Prostate gland (tissue), 2 donors: ENCODE data around the gene TMEM114. TPM values are rescaled to one million over a fixed set of nuclear protein-coding genes. Genes with fewer than 3 reads are reported as not detected.
"Not testable (repeated sequence)": the region's sequence is repeated elsewhere in the genome, so short reads cannot be mapped to it uniquely, and the experiment has no call there.

Experiments
- DNase-seq: peaks from one replicate; pipeline ENCODE4 v3.0.0-alpha.2; 2019; ENCODE audit warnings: low spot score
- H3K27ac ChIP-seq, 2 donors: fragments of 200-600 bp; sonication (generic); 2 replicates each; pipeline ENCODE4 v1.5.1; 2017 to 2019
- H3K27me3 ChIP-seq: fragments of 200-600 bp; sonication (generic); replicated peaks from 2 replicates; pipeline ENCODE4 v1.5.1; 2019; ENCODE audit not compliant: insufficient read depth
- H3K36me3 ChIP-seq, 2 donors: fragments of 200-600 bp; sonication (generic); 1 replicate in 1 of 2; 2 replicates in 1 of 2; pipeline versions ENCODE4 v1.5.1 to v1.8.1; 2017 to 2019
- H3K4me1 ChIP-seq: fragments of 200-600 bp; sonication (generic); replicated peaks from 2 replicates; pipeline ENCODE4 v1.5.1; 2019
- H3K4me3 ChIP-seq, 2 donors: fragments of 200-600 bp; sonication (generic); 2 replicates each; pipeline ENCODE4 v1.5.1; 2017 to 2019
- H3K9me3 ChIP-seq: fragments of 200-600 bp; sonication (generic); 2 replicates; pipeline ENCODE4 v1.5.1; 2017
- CTCF ChIP-seq, 4 experiments: fragments of 200-600 bp in 2 of 4; fragments of 450-650 bp in 2 of 4; sonication (generic) in 2 of 4; IDR thresholded peaks; 1 replicate in 3 of 4; 2 replicates in 1 of 4; pipeline ENCODE4 v1.5.1; 2016 to 2019; ENCODE audit warnings: antibody characterized with exemption in 4 of 4, mild to moderate bottlenecking in 2 of 4, moderate library complexity in 2 of 4
- POLR2A ChIP-seq: fragments of 450-650 bp; IDR thresholded peaks from one replicate; pipeline ENCODE4 v1.6.1; 2016; ENCODE audit warnings: antibody characterized with exemption, mild to moderate bottlenecking
- POLR2AphosphoS5 ChIP-seq: sonication (generic); formaldehyde crosslinking; IDR thresholded peaks from one replicate; pipeline ENCODE4 v1.6.1; 2017; ENCODE audit warnings: antibody characterized with exemption
- whole genome bisulfite sequencing: methylation state at CpG from one replicate; pipeline ENCODE4 v1.1.5; 2018; 5-methylcytosine and 5-hydroxymethylcytosine counted together
- intact Hi-C: fragments of 100-400 bp; cut with DNase I; formaldehyde crosslinking; loops from one replicate; pipeline ENCODE4 v1.14.2; 2022
- total RNA-seq, 2 donors: library from RNA; depleted of rRNA; stranded (reverse); fragments of >200 nt; gene quantifications; one replicate each; pipeline ENCODE4 v1.1.0, GENCODE V29; 2016

The TMEM114 gene
- total RNA-seq, 2 donors from 2014 or later, result not detected

DNA sequence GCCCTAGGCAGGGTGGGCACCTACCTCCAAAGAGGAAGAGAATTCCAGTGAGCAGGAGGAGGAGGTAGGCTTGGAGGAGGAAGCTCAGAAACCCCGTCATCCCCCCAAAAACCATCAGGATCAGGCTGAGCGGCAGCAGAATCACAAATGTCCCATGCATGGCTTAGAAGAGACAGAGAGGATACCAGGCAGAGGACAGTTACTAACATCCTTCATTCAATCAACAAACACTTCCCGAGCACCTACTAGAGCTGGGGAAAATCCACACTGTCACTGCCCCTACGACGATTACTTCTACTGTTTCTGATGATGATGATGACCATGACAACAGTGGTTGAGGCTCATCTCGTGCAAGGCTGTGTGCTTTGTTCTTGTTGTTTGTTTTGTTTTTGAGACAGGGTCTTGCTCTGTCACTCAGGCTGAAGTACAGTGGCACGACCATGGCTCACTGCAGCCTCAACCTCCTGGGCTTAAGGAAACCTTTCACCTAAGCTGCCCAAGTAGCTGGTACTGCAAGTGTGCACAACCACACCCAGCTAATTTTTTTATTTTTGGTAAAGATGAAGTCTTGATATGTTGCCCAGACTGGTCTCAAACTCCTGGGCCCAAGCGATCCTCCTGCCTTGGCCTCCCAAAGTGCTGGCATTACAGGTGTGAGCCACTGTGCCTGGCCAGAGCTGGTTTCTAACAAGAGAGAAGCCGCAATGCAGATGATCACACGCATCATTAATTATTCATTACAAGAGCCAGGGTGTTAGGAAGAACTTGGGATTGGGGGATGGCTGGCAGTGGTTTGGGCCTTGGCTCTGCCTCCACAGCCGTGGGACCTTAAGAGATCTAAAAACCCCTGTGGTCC lies 18.0 kb downstream of the TMEM114 start:
- DNase-seq, result no peak
- Histone ChIP-seq H3K27me3 (no peaks in the 10 kb centered on the region), H3K9me3 (no peaks in the 10 kb centered on the region), H3K4me3 (no peak overlapping the region), H3K36me3 (no peaks in the 10 kb centered on the region), H3K27ac (no peak overlapping the region), H3K4me1 (no peaks in the 10 kb centered on the region)
- TF ChIP-seq POLR2A (no peak), CTCF (IDR thresholded peaks at IDR 0.05) (no peak), POLR2AphosphoS5 (no peak)
- intact Hi-C loops, result loop anchor here (10.0 kb wide), 1 partner anchor 53 kb away; the partner anchor contains the start of gene METTL22
- WGBS, result 76% methylated on average over 11 of the region's 11 CpGs

- 23% methylated on average over 6 of the region's 6 CpGs for WGBS
- intact Hi-C loops, result loop anchor here (10.0 kb wide), 1 partner anchor 54 kb away; the partner anchor contains the start of gene METTL22
- no peaks in the 10 kb centered on the region for H3K9me3 ChIP-seq
- no peak overlapping the region for H3K4me3 ChIP-seq
- no peaks in the 10 kb centered on the region for H3K4me1 ChIP-seq
- TF ChIP-seq POLR2A, result no peak
- TF ChIP-seq CTCF (IDR thresholded peaks at IDR 0.05), result no peak
- TF ChIP-seq POLR2AphosphoS5, result no peak
- H3K27ac ChIP-seq, result no peak overlapping the region
- no peaks in the 10 kb centered on the region for H3K36me3 ChIP-seq
- H3K27me3 ChIP-seq, result no peaks in the 10 kb centered on the region
- DNase-seq, result no peak
Observed at GRCh38 chr16:8571061-8571596, 19.2 kb downstream of the TMEM114 start.

DNA sequence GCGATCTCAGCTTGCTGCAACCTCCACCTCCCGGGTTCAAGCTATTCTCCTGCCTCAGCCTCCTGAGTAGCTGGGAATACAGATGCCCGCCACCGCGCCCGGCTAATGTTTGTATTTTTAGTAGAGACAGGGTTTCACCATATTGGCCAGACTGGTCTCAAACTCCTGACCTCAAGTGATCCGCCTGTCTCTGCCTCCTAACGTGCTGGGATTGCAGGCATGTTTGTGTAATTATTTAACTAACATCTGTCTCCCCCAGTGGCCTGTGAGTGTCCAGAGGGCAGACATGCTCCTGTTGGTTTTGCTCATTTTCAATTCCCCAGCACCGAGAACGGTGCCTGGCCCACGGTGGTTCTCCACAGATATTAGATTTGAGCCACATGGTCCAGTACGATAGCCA lies 19.9 kb downstream of the TMEM114 start:
- not testable (repeated sequence) for H3K27me3 ChIP-seq, DNase-seq, H3K4me1 ChIP-seq, H3K27ac ChIP-seq, H3K9me3 ChIP-seq, H3K4me3 ChIP-seq, H3K36me3 ChIP-seq
- WGBS, result 81% methylated on average over 12 of the region's 12 CpGs
- intact Hi-C loops, result loop anchor here (10.0 kb wide), 1 partner anchor 54 kb away; the partner anchor contains the start of gene METTL22

DNA sequence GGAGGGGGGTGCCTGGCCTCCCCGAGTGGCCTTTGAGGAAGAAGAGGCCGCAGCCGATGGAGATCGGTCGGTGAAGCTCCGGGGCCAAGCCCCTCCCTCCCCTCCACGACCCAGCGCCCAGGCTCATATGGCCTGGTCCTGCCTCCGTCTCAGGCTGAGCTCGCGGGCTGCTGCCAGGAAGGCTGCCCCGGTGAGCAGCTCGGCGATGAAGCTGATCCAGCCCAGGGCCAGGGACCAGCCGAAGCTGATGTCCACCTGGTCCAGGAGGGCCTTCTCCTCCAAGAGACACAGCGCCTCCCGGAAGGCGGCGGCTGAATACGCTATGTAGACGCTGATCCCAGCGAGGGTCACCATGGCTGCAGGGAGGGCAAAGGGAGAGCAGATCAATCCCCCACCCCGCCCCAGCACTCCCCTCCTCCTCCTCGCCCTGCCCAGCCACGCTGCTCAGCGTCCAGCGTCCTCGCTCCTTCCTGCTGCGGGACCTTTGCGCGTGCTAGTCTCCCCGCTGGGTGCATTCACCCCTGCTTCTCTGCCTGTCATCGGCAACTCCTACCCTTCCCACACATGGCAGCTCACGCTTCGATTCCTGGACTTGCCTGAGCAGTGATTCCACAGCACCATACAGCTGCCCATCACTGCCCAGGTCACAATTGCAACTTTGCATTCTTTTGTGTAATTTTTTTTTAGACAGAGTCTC lies 20.5 kb downstream of the TMEM114 start:
- Histone ChIP-seq H3K4me1 (no peaks in the 10 kb centered on the region), H3K9me3 (no peaks in the 10 kb centered on the region), H3K27ac (no peak overlapping the region), H3K36me3 (no peaks in the 10 kb centered on the region), H3K4me3 (no peak overlapping the region), H3K27me3 (no peaks in the 10 kb centered on the region)
- WGBS, result 63% methylated on average over 33 of the region's 35 CpGs
- intact Hi-C loops, result loop anchor here (5.0 to 10.0 kb wide), 3 partner anchors 55 to 438 kb away; partner anchors contain the start of gene METTL22
- DNase-seq, result no peak
- TF ChIP-seq POLR2A (no peak), CTCF (IDR thresholded peaks at IDR 0.05) (no peak), POLR2AphosphoS5 (no peak)

DNA sequence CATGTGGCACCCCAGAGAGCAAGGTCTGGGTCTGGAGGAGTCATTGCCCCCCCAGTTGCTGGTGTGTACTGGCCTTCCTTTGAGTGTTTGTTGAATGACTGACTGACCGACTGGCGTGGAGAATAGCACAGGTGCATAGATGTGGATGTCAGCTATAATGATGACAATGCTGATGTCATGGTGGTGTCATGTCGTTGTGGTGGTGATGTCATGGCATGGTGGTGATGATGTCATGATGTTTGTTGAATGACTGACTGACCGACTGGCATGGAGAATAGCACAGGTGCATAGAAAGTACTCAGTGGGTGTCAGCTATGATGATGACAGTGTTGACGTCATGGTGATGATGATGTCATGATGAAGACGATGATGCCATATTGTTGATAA lies 22.1 kb downstream of the TMEM114 start:
- intact Hi-C loops, result loop anchor here (5.0 kb wide), 2 partner anchors 224 to 439 kb away; no protein-coding TSS in a partner anchor
- Histone ChIP-seq H3K36me3 (no peaks in the 10 kb centered on the region), H3K9me3 (no peaks in the 10 kb centered on the region), H3K27me3 (no peaks in the 10 kb centered on the region), H3K4me3 (no peak overlapping the region), H3K4me1 (no peaks in the 10 kb centered on the region), H3K27ac (no peak overlapping the region)
- TF ChIP-seq CTCF (IDR thresholded peaks at IDR 0.05) (no peak), POLR2A (no peak)
- WGBS, result 86% methylated on average over 6 of the region's 6 CpGs
- no peak for DNase-seq
